HG03457 (cell line): Measurements from ENCODE around the gene ANKRD30BL.
"Not testable (repeated sequence)": the region's sequence is repeated elsewhere in the genome, so short reads cannot be mapped to it uniquely, and the experiment has no call there.

Experiments used
- ATAC-seq: cut with Tn5 transposase; IDR thresholded peaks from one replicate; pipeline ENCODE4 v1.9.1; 2021; ENCODE audit warnings: moderate number of reproducible peaks; ENCODE audit not compliant: unreplicated experiment

The ANKRD30BL gene

GRCh38 chr2:132161161-132162124 lies at the start of gene ANKRD30BL:
Gene ANKRD30BL (minus strand): TSS chr2:132161952. CDS start chr2:132161705, 247 bp downstream.
- not testable (repeated sequence) for ATAC-seq

- not testable (repeated sequence) for ATAC-seq
Measured at GRCh38 chr2:132202866-132203265, 41.1 kb upstream of the ANKRD30BL start.

- not testable (repeated sequence) for ATAC-seq
Measured at GRCh38 chr2:132192854-132193253, 31.1 kb upstream of the ANKRD30BL start.

GRCh38 chr2:132167100-132167499 lies 5.3 kb upstream of the ANKRD30BL start:
- not testable (repeated sequence) for ATAC-seq

GRCh38 chr2:132162125-132162660 lies 441 bp upstream of the ANKRD30BL start:
- not testable (repeated sequence) for ATAC-seq

GRCh38 chr2:132146774-132147173 lies 15.0 kb downstream of the ANKRD30BL start:
- not testable (repeated sequence) for ATAC-seq
